BLaER1 treated with 17β-estradiol and CSF1 and Interleukin-3, amounts not matched to agents 10 nM and 100 nM (cell line): ENCODE results near the gene FRMPD2.
"Not testable (repeated sequence)": the region's sequence is repeated elsewhere in the genome, so short reads cannot be mapped to it uniquely, and the experiment has no call there.

Experiments used
- H3K27ac ChIP-seq, 11 experiments: shearing (Covaris generic); formaldehyde crosslinking; 2 replicates each; pipeline ENCODE4 v1.8.1; 2022
- H3K27me3 ChIP-seq, 11 experiments: shearing (Covaris generic); formaldehyde crosslinking; 2 replicates each; pipeline ENCODE4 v1.8.1; 2022
- H3K36me3 ChIP-seq, 11 experiments: shearing (Covaris generic); formaldehyde crosslinking; 2 replicates each; pipeline ENCODE4 v1.8.1; 2022
- H3K4me1 ChIP-seq, 10 experiments: shearing (Covaris generic); formaldehyde crosslinking; 2 replicates each; pipeline ENCODE4 v1.8.1; 2022
- H3K4me2 ChIP-seq, 11 experiments: shearing (Covaris generic); formaldehyde crosslinking; 2 replicates each; pipeline ENCODE4 v1.8.1; 2022
- H3K4me3 ChIP-seq, 10 experiments: shearing (Covaris generic); formaldehyde crosslinking; 2 replicates each; pipeline ENCODE4 v1.8.1; 2022
- H3K9ac ChIP-seq, 11 experiments: shearing (Covaris generic); formaldehyde crosslinking; 2 replicates each; pipeline ENCODE4 v1.8.1; 2022
- H3K9me3 ChIP-seq, 11 experiments: shearing (Covaris generic); formaldehyde crosslinking; replicated peaks in 1 of 11; 2 replicates each; pipeline ENCODE4 v1.8.1; 2022
- H4K20me1 ChIP-seq, 11 experiments: shearing (Covaris generic); formaldehyde crosslinking; 2 replicates each; pipeline ENCODE4 v1.8.1; 2022
- Cebpa-rat ChIP-seq, 11 experiments: shearing (Covaris generic); IDR thresholded peaks; 2 replicates each; pipeline ENCODE4 v1.8.1; 2022

FRMPD2 gene

GRCh38 chr10:48249004-48249762 is 25.3 kb downstream of the FRMPD2 start:
- Histone ChIP-seq H3K27me3 (no peaks in the 10 kb centered on the region), H4K20me1 (no peaks in the 10 kb centered on the region), H3K9ac (no peak overlapping the region), H3K4me1 (peaks cover 17 to 28% (median 22%) of the 10 kb centered on the region in 10 experiments), H3K36me3 (no peaks in the 10 kb centered on the region), H3K4me2 (peak overlapping the region in 4 of 11 experiments; percentile 38 to 86 (median 68); a peak in 6 of 22 replicates), H3K27ac (no peak overlapping the region), H3K4me3 (no peak overlapping the region), H3K9me3 (no peaks in the 10 kb centered on the region)
- no peak for TF ChIP-seq Cebpa-rat (IDR thresholded peaks at IDR 0.05)

GRCh38 chr10:48248462-48248861 is 26.0 kb downstream of the FRMPD2 start:
- H3K9ac ChIP-seq, result no peak overlapping the region
- no peaks in the 10 kb centered on the region for H3K9me3 ChIP-seq
- no peaks in the 10 kb centered on the region for H4K20me1 ChIP-seq
- H3K4me1 ChIP-seq, result peaks cover 15 to 34% (median 18%) of the 10 kb centered on the region in 10 experiments
- H3K4me3 ChIP-seq, result no peak overlapping the region
- H3K27me3 ChIP-seq, result no peaks in the 10 kb centered on the region
- no peak for TF ChIP-seq Cebpa-rat (IDR thresholded peaks at IDR 0.05)
- no peak overlapping the region for H3K27ac ChIP-seq
- peak overlapping the region; percentile 38 to 86 (median 69); a peak in 20 of 22 replicates for H3K4me2 ChIP-seq
- no peaks in the 10 kb centered on the region for H3K36me3 ChIP-seq

GRCh38 chr10:48247680-48248079 is 26.8 kb downstream of the FRMPD2 start:
- no peaks in the 10 kb centered on the region for H4K20me1 ChIP-seq
- H3K27ac ChIP-seq, result peak overlapping the region in 3 of 11 experiments; percentile 7 to 24 (median 13); a peak in 2 of 22 replicates
- H3K36me3 ChIP-seq, result no peaks in the 10 kb centered on the region
- no peak for TF ChIP-seq Cebpa-rat (IDR thresholded peaks at IDR 0.05)
- H3K4me2 ChIP-seq, result peak overlapping the region; percentile 38 to 86 (median 69)
- no peaks in the 10 kb centered on the region for H3K9me3 ChIP-seq
- H3K9ac ChIP-seq, result no peak overlapping the region
- H3K27me3 ChIP-seq, result no peaks in the 10 kb centered on the region
- no peak overlapping the region for H3K4me3 ChIP-seq
- H3K4me1 ChIP-seq, result peaks cover 15 to 35% (median 18%) of the 10 kb centered on the region in 10 experiments

- Histone ChIP-seq H4K20me1 (no peaks in the 10 kb centered on the region), H3K4me3 (no peak overlapping the region), H3K27ac (no peak overlapping the region), H3K9me3 (no peaks in the 10 kb centered on the region), H3K4me2 (no peak overlapping the region), H3K27me3 (no peaks in the 10 kb centered on the region), H3K9ac (no peak overlapping the region), H3K36me3 (no peaks in the 10 kb centered on the region), H3K4me1 (peaks cover 15 to 25% (median 18%) of the 10 kb centered on the region in 10 experiments)
- TF ChIP-seq Cebpa-rat (IDR thresholded peaks at IDR 0.05), result no peak
Observed at GRCh38 chr10:48246501-48246900, 28.0 kb downstream of the FRMPD2 start.

- no peak for TF ChIP-seq Cebpa-rat (IDR thresholded peaks at IDR 0.05)
- H3K9ac ChIP-seq, result no peak overlapping the region
Observed at GRCh38 chr10:48245977-48246376, 28.5 kb downstream of the FRMPD2 start.

GRCh38 chr10:48243921-48244320 is 30.6 kb downstream of the FRMPD2 start:
- Histone ChIP-seq H3K4me1 (peaks cover 15 to 24% (median 18%) of the 10 kb centered on the region in 10 experiments), H3K4me2 (peak overlapping the region in 1 of 11 experiments; percentile 7; a peak in 2 of 22 replicates)
- not testable (repeated sequence) for H3K9ac ChIP-seq, H4K20me1 ChIP-seq, H3K4me3 ChIP-seq, H3K36me3 ChIP-seq, H3K27ac ChIP-seq, H3K27me3 ChIP-seq, H3K9me3 ChIP-seq

More at GRCh38 chr10:48245977-48246376, 28.5 kb downstream of the FRMPD2 start:
- no peaks in the 10 kb centered on the region for H4K20me1 ChIP-seq
- H3K9me3 ChIP-seq, result no peaks in the 10 kb centered on the region
- no peak overlapping the region for H3K4me3 ChIP-seq
- no peaks in the 10 kb centered on the region for H3K27me3 ChIP-seq
- H3K27ac ChIP-seq, result no peak overlapping the region
- H3K4me2 ChIP-seq, result no peak overlapping the region
- H3K36me3 ChIP-seq, result no peaks in the 10 kb centered on the region
- H3K4me1 ChIP-seq, result peaks cover 15 to 25% (median 18%) of the 10 kb centered on the region in 10 experiments

GRCh38 chr10:48243487-48243886 is 31.0 kb downstream of the FRMPD2 start:
- H3K4me2 ChIP-seq, result no peak overlapping the region; a peak in 2 of 22 replicates

GRCh38 chr10:48242171-48242904 is 32.2 kb downstream of the FRMPD2 start:
- H3K4me1 ChIP-seq, result peaks cover under 1 to 9% (median 2%) of the 10 kb centered on the region in 10 experiments; a peak in 16 of 20 replicates
- no peaks in the 10 kb centered on the region for H3K27me3 ChIP-seq
- H3K9me3 ChIP-seq, result no peaks in the 10 kb centered on the region
- H3K4me2 ChIP-seq, result no peak overlapping the region
- no peaks in the 10 kb centered on the region for H3K36me3 ChIP-seq
- TF ChIP-seq Cebpa-rat (IDR thresholded peaks at IDR 0.05), result no peak
- no peaks in the 10 kb centered on the region for H4K20me1 ChIP-seq
- H3K4me3 ChIP-seq, result no peak overlapping the region
- no peak overlapping the region for H3K27ac ChIP-seq
- no peak overlapping the region for H3K9ac ChIP-seq

More at GRCh38 chr10:48243487-48243886, 31.0 kb downstream of the FRMPD2 start:
- Histone ChIP-seq H4K20me1 (no peaks in the 10 kb centered on the region), H3K9ac (no peak overlapping the region), H3K27ac (no peak overlapping the region), H3K4me1 (peaks cover 12 to 20% (median 13%) of the 10 kb centered on the region in 10 experiments), H3K36me3 (no peaks in the 10 kb centered on the region), H3K27me3 (no peaks in the 10 kb centered on the region), H3K4me3 (no peak overlapping the region), H3K9me3 (no peaks in the 10 kb centered on the region)
- TF ChIP-seq Cebpa-rat (IDR thresholded peaks at IDR 0.05), result no peak

GRCh38 chr10:48241332-48241731 is 33.2 kb downstream of the FRMPD2 start:
- no peaks in the 10 kb centered on the region for H3K36me3 ChIP-seq
- no peaks in the 10 kb centered on the region for H4K20me1 ChIP-seq
- no peaks in the 10 kb centered on the region for H3K9me3 ChIP-seq
- no peak overlapping the region for H3K27ac ChIP-seq
- no peak for TF ChIP-seq Cebpa-rat (IDR thresholded peaks at IDR 0.05)
- no peaks in the 10 kb centered on the region for H3K27me3 ChIP-seq
- H3K4me3 ChIP-seq, result no peak overlapping the region
- H3K4me1 ChIP-seq, result peaks cover 0 to 7% (median 0%) of the 10 kb centered on the region in 10 experiments; a peak in 3 of 20 replicates
- H3K4me2 ChIP-seq, result no peak overlapping the region
- no peak overlapping the region for H3K9ac ChIP-seq
